Left colon (tissue), 2 donors: Measurements from ENCODE around the gene EHBP1L1. TPM values are rescaled to one million over a fixed set of nuclear protein-coding genes. Genes with fewer than 3 reads are reported as not detected.
A peak's percentile ranks its signal among the peaks of the same experiment; 100 is the strongest.

ENCODE experiments used
- ATAC-seq: fragments of 200-7000 bp; cut with Tn5 transposase; one replicate; pipeline ENCODE4 v1.9.1; 2020; ENCODE audit warnings: mild to moderate bottlenecking, moderate library complexity
- DNase-seq, 2 donors: peaks; one replicate each; pipeline ENCODE4 v3.0.0-alpha.2; 2020
- intact Hi-C, 2 donors: fragments of 100-400 bp; cut with DNase I in 1 of 2; cut with micrococcal nuclease in 1 of 2; formaldehyde crosslinking; loops; one replicate each; pipeline versions ENCODE4 v1.11.2 to v1.14.0; 2022; cut with DNase I, micrococcal nuclease
- total RNA-seq, 2 donors: library from RNA; stranded (reverse); fragmentation: NEBNext Ultra II Directional; extraction: Animal tissue kit (Norgen Biotek cat#: 25700); gene quantifications; one replicate each; pipeline ENCODE4 v1.2.1, GENCODE V29; 2021
- donor health status: DM: no; HTN: no; CAD: no.
- donor health status: DM: yes; HTN: yes; CAD: no.

Gene EHBP1L1
- total RNA-seq, 2 donors from 2014 or later: 78.7 to 89.7 TPM

DNA sequence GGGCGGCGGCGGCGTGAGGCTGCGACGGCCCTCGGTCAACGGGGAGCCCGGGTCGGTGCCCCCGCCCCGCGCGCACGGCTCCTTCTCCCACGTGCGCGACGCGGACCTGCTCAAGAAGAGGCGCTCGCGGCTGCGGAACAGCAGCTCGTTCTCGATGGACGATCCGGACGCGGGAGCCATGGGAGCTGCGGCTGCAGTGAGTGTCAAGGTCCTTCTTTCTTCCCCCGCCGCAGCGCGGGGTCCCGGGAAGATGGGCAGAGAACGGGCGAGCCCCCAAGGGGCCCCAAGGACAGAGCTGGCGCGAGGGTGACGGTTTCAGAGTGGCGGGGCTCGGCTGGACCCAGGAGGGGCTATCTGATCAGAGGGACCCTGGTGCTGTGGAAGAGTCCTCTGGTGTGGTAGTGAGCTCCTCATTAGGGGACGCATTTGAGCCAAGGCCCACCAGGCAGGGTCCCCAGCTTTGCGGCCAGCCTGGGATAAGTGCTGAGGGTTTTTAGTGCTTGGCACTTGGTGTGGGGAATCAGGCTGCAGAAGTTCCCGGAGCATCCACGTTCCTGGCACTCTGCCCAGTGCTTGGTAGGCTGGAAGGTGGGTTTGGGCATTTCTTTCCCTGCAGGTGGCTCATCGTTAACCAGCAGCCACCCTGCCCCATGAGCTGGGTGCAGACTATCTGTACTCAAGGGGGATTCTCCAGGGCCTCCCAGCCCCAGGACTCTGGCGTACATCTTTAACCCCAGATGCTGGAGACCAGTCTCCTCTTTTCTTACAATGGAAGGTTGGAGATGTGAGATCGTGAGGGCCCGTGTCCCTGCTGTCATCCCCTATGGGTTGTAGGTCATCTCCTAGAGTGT, 9.8 kb downstream of the EHBP1L1 start:
- DNase-seq (no peak), ATAC-seq (no peak)
- intact Hi-C loops: no loop called here

DNA sequence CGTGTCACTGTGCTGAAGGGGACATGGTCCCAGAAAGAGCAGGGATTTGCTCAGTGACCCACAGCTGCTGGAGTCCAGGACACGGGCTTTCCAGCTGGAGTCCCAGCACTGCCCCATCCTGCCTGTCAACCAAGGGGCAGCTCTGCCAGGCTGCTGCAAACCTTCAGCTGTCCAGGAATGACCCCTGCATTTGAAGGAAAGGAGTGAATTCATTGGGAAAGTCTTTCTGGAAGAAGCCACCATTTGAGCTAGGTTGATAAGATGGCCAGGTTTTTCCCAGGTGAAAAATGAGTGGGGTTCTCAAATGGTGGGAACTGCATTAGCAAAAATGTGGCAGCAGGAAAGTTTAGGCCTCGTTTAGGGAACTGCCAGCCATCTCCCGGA, 10.4 kb downstream of the EHBP1L1 start:
- intact Hi-C loops: no loop called here
- ATAC-seq: no peak
- no peak for DNase-seq

DNA sequence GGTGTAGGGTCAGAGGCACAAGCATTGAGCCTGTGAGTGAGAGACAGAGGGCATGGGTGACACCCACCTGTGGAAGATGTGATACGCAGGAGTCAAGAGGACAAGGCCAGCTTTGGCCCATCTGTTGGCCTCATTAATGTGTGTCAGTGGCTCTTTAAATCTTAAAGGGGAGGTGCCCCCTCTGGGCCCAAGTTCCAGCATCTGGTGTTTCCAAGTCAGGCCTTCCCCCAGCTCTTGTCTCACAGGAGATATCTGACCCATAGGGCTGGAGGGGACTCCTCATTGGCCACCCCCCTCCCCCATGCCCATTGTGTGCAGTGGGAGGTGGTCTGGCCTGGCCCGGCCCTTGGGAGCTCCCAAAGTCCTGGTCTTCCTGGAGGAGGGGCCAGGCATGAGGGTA, 10.8 kb downstream of the EHBP1L1 start:
- intact Hi-C loops: no loop called here
- no peak for ATAC-seq
- DNase-seq: no peak

DNA sequence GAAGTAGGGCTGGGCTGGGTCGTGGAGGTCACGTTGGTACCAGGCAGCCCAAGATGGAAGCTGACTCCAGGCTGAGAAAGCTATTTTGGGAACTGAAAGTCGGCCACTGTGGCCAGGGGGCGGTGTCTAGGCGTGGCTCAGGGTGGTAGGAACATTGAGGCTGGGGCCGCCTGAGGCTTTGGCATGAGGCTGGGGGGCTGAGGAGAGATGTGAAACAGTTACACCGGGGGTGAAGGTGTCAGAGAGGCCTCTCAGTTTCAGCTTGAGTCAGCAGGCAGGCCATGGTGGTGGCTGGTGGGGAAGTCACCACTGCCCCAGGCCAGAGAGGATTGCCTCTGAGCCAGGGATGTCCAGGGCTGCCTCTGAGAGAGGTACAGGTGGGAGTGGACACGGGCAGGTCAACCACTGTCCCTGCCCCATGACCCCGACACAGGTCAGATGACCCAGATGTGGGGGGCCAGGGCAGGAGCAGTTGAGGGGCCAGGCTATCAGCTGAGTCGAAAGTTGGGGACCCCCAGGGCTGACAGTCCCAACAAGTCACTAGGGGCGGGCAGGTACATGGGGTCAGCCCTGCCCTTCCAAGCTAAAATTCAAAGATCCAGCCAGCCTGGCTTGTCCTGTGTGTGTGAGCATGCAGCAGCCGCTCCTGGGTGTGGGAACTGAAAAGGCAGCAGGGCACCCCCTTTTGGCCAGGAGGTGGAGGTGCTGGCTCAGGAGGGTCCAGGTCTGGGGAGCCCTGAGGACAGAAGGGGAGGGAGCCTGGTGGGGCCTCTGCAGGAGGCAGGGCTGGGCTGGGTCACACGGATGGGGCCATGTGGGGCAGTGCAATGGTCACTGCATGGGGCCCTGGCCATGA, 12.6 kb downstream of the EHBP1L1 start:
- DNase-seq: peak; percentile 74 to 78
- ATAC-seq: peak; percentile 63
- intact Hi-C loops: no loop called here

DNA sequence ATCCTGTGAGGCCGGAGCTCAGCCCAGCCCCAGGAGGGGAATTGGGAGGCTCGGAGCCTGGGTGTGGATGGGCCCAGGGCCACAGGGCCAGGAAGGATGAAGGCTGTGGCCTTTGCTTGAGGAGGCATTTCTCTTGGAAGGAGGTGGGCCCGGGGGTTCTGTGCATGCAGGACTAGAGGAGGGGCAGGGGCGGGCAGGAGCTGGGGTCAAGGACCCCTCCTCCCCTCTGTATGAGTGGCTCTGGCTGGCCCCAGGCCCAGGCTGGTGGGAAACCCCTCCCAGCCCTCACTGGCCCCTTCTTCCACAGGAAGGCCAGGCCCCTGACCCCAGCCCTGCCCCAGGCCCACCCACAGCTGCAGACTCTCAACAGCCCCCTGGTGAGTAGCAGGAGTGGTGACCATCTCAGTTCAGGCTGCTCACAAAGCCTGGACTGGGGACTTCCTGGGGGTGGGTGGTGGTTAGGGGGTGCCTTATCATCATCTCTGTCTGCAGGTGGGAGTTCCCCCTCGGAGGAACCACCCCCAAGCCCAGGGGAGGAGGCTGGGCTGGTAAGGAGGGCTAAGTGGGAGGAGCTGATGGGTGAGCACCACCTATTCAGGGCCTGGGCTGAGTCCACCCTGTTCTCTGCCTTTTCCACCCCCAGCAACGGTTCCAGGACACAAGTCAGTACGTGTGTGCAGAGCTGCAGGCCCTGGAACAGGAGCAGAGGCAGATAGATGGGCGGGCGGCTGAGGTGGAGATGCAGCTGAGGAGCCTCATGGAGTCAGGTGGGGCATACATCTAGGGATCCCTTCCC, 13.8 kb downstream of the EHBP1L1 start:
- intact Hi-C loops: no loop called here
- DNase-seq (no peak), ATAC-seq (no peak)

DNA sequence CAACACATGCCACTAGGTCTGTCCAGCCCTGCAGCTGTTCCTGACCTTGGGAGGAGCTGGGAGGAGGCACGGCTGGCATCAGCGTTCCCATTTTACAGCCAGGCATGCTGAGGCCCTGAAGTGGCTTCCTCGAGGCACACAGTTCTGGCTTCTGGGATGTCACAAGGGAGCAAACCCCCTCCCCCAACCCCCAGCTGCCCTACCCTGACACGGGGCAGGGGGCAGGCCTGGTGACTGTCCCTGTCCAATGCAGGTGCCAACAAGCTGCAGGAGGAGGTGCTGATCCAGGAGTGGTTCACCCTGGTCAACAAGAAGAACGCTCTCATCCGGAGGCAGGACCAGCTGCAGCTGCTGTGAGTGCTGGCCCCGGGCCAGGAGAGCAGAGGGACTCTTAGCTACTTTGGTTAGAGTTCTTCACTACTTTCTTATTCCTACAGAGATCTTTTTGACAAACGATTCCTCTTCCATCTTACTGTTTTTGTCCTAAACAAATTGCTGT, 14.4 kb downstream of the EHBP1L1 start:
- DNase-seq (peak in 1 of 2 donors; percentile 47), ATAC-seq (no peak)
- intact Hi-C loops: no loop called here

DNA sequence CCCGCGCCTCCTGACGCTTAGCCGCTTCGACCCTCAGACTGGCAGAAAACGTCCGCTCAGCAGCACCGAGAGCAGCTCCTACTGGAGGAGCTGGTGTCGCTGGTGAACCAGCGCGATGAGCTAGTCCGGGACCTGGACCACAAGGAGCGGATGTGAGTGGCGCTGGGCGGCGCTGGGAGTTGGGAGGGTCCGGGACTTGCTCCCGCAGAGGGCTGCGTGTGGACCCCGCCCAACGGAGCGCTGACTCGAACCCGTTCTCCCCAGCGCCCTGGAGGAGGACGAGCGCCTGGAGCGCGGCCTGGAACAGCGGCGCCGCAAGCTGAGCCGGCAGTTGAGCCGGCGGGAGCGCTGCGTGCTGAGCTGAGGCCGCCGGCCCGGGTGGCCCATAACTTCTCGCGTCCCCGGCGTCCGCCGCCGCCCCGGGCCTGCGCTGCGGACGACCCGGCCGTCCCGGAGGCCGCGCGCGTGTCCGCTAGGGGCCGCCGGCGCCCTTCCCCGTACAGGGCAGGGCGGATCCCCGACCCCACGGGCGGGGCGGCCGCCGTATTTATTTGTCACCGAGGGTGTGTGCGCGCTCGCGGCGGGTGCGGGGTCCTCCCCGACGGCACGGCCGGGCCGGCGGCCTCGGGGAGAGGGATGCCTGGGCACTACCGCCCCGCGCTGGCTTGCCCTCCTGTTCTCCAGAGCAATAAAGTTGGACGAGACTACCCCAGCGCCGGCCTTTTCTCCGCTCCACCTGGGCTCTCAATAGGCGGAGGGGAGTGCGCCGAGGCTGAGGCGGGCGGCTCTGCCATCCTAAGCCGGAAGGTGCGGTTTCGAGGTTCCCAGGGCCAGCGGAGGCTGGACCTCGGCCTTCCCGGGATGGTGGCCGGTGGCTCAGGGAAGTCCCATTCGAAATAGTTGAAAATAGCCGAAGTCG, 16.3 kb downstream of the EHBP1L1 start:
- intact Hi-C loops: no loop called here
- DNase-seq (peak in 1 of 2 donors; percentile 71), ATAC-seq (peak; percentile 71)

DNA sequence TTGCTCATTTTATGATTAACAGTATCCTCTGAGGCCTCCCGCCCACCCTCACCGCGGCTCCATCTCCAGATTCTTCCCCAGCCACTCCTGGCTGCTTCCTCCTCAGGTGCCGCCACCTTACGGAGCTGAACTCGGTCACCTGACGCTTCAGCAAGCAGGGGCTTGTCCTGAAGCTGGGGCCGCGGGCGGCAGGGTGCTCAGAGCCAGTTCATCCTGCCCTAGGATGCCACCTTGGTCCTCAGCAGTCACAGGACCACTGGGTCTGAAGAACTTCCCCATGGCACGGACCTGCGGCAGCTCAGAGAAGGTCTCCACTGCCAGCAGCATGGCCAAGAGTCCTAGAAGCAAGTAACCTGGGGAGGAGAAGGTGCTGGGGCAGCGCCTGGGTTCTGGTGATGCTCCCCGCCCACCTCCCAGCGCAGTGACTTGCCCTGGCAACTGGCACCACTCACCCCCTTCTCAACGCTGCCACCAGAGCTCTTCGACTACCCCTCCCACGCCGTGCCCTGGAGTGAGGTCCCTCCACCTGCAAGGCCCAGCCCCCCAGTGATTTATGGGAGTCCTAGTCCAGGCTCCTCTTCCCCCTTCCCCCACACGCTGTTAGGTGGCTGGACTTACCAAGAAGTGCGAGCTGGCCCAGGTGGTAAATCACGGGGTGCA, 17.1 kb downstream of the EHBP1L1 start:
- ATAC-seq (no peak), DNase-seq (no peak)
- intact Hi-C loops: no loop called here

DNA sequence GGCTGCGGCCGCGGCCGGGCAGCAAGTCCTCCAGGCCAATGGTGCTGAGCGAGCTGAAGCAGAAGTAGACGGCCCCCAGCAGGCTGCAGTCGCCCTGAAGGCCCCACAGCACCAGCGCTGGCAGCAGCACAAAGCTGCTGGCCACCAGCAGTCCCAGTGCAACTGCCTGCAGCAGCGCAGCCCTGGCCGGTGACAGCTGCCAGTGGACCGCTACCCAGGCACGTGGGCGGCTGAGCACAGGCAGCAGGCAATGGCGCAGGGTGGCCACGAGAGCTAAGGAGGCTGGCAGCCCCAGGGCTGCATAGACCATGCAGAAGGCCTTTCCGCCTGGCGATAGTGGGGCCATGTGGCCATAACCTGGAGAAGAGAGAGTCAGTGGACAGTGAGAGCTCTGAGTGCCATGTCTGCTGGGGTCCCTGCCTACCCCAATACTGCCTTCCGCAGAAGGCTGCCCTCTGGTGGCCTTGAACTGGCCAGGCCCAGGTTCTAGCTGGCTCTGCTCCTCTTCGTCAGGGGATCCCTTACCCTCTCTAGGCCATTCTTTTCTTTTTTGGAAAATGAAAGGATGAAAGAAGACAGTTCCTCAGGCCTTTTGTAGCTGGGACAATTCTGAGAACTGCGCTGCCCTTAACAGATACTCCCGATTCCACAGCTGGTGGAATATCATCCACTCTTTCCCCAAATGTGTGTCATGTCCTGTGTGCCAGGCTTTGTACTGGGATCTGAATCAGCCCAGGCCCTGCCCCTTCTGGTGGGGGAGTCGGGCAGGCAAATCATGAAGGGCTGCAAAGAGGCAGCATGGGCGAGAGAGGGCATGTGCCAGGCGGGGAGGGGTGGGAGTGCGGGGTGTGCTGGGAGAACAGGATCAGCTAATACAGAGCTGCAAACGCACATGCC, 17.9 kb downstream of the EHBP1L1 start:
- no peak for ATAC-seq
- intact Hi-C loops: no loop called here
- peak in 1 of 2 donors; percentile 63 for DNase-seq

DNA sequence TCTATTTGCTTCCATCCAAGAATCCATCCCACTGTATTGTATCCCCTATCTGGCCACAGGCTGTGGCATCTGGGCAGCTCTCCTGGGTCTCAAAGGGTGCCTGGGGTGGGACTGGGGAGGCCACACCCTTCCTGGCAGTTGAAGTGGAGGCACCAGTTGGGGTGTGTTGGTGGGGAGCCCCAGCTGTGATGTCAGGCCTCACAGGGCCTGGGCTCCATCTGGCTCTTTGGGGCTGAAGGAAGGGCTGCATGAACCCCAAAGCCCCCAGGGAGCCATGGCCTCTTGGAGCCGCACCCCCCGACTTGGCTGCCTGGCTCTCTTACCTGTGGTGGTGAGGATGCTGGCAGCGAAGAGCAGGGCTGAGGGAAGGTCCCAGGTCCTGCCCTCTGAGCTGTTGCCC, 19.3 kb downstream of the EHBP1L1 start:
- intact Hi-C loops: no loop called here
- ATAC-seq (no peak), DNase-seq (no peak)

DNA sequence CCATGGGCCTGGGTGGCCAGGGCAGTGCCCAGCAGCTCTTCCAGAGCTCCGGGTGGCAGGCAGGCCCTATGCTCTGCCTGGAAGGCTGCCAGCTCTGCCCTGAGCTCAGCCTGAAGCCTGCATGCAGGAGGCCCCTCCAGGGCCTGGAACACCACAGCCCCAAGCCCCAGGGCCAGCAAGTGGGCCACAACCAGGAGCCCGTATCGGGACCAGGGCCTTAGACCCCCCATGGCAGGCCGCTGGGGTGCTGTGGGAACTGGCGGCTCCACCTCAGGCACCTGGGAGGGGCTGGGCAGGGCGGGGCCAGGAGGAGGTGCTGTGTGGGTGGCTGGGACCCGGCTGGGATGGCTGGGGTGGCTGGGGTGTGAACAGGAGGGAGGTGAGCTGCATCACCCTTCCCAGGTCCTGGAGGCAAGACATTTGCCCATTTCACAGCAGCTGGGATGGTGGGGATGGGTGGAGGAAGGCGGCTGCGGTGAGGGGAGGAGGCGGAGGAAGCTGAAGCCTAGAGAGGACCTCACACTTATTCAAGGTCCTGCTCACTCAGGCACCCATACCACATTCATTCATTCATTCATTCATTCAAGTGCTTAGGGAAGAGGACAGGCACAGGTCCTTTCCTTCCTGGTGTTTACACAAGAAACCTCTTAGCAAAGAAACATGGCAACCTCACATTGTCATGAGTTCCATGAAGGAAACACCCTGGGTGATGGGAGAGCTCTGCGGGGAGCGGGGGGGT, 19.9 kb downstream of the EHBP1L1 start, which contains the start of gene KCNK7:
TSS of gene KCNK7 (minus strand) at position 258 of the 739 bp plus-strand sequence. CDS start at position 230, 28 bp downstream.
- DNase-seq (peak in 1 of 2 donors; percentile 47), ATAC-seq (peak; percentile 39)
- intact Hi-C loops: no loop called here

DNA sequence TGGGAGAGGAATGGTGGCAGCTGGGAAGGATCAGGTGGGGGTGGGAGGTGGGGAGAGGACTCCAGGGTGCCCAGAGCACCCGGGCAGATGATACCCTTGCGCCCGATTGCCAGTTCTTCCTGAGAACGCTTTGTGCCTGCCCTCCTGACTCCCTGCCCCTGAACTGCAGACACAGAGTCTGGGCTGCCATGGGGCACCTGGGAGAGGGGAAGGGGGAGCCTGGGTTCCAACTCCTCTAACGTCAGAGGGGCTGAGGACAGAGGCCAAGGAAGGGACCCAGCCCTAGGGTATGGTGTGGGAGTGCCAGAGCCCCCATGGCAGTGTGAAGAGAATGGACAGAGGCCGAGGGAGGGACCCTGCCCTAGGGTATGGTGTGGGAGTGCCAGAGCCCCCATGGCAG, 20.7 kb downstream of the EHBP1L1 start:
- ATAC-seq (no peak), DNase-seq (no peak)
- intact Hi-C loops: no loop called here

DNA sequence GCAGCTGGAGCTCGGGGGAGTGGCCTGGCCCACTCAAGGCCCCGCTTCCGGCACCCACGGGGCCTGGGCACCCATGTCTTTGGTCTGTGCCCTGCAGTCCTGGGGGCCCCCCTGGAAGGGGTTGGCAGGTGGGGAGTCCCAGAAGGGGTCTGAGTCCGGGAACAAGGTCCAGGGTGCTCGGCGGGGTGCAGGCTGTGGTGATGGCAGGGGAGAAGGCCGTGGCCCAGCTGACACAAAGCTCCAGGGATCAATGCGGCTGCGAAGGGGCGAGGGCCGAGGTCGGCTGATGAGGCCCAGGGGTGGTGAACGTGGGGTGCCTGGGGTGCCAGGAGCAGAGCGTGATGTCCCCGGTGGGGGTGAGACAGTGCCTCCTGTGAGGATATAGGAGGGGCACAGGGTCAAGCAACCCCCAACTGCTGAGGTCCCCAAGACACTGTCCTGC, 22.4 kb downstream of the EHBP1L1 start:
- ATAC-seq: no peak
- no peak for DNase-seq
- intact Hi-C loops: no loop called here

DNA sequence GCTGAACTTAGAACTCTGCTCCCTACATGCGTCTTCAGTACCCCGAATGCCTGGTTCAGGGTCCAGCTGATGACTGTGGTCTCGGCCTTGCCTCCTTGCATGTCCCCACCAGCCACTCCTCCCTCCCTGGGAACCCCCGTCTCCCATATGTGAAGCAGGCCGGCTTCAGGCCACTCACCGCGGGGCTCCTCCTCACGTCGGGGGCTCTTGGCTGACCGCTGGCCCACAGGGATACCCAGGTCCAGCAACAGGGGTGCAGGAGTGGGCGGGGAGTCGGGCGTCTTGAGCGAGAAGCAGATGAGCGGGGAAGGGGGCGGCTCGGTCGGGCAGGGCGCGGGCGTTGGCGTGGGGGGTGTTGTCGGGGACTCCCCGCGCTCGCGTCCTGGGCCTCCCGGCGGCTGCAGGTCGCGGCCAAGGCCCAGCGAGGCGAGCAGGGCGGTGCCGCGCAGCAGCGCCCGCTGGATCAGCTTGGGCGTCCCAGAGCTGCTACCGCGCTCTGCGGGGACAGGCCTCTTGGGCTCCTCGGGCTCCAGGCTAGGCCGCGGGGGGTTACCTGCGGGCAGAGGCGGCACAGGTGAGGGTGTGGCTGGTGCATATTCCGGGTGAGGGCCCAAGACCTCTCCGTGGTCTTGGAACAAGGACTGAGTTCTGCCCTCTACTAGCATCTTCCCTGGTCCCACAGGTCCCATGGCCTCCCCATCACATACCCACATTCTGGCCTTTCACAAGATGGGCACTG, 23.5 kb downstream of the EHBP1L1 start:
- no peak for ATAC-seq
- no peak for DNase-seq
- intact Hi-C loops: no loop called here

DNA sequence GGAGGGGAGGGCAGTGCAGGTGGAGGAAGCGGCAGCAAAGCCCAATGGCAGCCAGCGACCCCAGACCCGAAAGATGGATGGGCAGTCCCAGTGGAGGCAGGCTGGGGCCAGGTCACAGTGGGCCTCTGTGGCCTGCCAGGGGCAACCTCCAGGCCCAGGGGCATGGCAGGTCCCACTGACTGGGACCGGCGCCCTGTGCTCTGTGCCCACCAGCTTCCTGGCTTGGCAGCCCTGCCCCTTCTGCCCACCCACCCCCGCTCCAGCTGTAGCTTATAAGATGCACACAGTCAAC, 24.0 kb downstream of the EHBP1L1 start:
- DNase-seq: no peak
- ATAC-seq: no peak
- intact Hi-C loops: no loop called here
